AML-193 (cell line): ENCODE results near the gene SUGCT.
"Not testable (repeated sequence)": the region's sequence is repeated elsewhere in the genome, so short reads cannot be mapped to it uniquely, and the experiment has no call there.

ENCODE experiments used
- DNase-seq, 2 experiments: peaks; one replicate each; lab custom pipeline; 2025; lab: John Stamatoyannopoulos, UW

SUGCT gene

DNA sequence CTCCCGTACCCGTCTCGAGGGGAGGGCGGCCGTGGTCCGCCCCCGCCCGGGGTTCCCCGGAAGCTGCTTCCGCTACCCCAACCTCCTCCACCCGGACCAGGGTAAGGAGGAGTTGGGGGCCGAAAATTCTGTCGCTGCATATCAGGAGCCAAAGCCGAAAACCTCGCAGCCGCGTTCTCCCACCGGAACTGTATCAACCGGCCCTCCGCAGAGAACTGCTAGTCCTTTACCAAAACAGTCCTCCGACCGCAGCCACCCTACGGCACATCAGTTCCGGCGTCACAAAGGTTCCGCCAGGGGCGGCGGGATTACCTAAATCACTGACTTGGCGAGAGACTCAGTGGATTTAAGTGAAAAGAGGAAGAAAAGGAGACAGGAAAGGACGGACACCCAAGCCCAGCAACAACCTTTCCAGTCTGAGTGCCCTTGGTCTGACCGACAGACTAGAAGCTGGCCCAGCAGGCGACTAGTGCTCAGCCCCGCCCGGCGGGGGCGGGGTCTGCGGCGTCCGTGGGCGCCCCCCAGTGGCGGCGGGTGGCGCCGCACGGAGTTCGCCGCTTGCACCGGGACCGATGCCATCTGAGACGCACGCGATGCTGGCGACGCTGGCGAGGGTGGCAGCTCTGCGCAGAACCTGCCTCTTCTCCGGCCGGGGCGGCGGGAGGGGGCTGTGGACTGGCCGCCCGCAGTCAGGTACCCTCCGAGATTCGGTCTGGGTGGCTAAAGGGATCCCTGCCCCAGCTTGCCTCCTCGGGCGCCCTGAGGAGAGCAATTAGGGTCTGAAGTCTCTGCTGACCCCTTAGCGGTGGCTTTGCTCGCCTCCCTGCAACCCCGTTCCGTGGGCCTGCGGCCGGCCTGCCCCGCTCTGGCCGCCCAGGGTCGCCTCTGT is at the start of gene SUGCT, which contains the start of gene MPLKIP:
Gene SUGCT, plus strand, starts transcription at position 578 of the 889 bp plus-strand sequence.
Gene MPLKIP, minus strand, starts transcription at position 195 of the 889 bp plus-strand sequence. Its CDS starts 55 bp downstream, at position 140.
- peak; percentile 75 to 87 for DNase-seq

DNA sequence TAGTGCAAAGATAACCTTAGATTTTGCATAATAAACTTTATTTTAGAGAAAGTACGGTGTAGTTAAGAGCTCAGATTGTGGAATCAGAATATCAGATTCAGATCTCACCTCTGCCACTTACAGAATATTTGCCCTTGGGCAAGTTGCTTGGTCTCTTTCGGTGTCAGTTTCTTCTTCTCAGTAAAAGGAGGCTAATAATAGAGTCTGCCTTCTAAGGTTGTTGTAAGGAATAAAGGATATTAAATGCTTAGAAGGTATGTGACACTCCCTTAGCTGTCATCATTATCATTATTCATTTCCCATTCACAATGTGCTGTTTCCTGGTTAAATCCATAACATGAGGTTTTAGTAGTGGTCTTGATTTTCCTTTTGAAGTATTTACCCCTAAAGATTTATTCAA is 42.6 kb upstream of the SUGCT start:
- no peak for DNase-seq

DNA sequence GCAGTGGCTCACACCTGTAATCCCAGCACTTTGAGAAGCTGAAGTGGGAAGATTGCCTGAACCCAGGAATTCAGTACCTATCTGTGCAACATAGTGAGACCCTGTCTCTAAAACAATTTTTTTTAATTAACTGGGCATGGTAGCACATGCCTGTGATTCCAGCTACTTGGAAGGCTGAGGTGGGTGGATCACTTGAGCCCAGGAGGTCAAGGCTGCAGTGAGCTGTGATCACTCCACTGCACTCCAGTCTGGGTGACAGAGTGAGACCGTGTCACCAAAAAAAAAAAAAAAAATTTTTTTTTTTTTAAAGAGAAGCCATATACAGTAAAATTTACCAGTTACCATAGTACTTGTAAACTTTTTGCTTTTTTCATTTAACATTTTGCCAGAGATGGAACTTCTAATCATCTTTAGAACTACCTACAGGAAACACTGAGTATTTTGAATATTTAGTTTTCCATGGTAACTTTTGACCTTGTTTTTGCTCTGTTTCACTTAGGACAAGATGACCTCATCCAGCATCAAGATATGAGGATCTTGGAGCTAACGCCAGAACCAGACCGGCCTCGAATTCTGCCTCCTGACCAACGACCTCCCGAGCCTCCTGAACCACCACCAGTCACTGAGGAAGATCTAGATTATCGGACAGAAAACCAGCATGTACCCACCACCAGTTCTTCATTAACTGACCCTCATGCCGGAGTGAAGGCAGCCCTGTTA is 41.0 kb upstream of the SUGCT start:
- no peak for DNase-seq

DNA sequence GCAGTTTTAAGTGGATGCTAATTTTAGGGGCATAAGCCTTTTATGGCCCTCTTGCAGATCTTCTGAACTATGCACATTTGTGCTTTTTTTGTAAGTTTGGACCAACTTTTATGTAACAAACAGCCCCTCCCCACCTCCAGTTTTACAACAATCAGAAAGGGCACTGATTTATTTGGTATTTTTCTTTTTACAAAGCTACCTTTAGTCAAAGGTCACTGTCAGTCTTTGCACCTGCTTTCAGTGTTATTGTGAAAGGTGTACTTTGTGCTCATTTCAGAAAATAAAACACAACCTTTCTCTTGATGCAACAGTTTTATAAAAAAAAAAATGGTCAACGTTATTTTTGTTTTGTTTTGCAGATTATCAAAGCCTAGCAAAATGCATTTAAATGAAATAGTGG is 39.6 kb upstream of the SUGCT start:
- DNase-seq, result no peak

DNA sequence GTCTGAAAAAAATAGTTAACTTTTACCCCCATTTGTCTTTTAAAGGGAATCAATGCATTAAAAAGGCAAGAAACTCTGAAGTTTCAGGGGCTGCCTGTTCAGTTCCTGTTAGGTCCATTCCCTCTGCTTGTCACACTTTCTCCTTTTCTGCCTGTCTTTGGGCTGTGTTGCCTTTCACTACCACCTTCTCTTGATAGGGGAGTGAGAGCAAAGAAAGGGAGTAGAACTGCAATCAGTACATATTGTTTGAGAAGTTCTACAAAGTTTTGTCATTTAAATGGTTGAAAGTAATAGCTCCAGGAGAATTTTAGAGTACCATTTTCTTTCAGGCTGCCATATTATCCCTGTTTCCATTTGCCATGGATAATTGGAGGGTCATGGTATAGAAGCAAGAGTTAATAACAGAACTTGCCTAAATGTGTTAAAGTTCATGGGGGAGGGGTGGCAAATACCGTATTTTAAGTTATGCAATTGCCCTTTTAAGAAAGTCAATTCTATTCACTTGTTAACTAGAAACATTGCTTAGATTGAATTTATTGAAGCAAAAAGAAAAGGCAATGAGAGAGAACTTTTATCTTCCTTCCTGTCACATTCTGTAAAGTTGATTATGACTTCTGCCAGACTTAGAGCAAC is 39.0 kb upstream of the SUGCT start:
- no peak for DNase-seq

DNA sequence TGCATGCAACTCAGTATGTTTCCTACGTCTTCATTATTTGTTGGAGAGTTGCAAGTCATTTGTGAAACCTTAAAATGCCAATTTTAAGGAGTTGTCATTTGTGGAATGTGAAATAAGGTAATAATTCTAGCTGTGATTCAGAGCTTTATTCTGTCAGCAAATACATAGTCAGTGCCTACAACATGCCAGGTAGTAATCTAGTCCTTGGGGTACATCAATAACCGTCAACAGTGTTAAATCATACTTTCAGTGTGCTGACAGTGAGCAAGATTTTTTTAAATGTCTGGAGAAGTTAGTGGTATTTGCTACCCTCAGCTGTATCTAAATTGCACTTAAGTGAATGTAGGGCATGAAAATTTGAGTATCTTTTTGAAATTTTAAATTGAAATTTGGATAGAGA is 37.1 kb upstream of the SUGCT start:
- no peak for DNase-seq

DNA sequence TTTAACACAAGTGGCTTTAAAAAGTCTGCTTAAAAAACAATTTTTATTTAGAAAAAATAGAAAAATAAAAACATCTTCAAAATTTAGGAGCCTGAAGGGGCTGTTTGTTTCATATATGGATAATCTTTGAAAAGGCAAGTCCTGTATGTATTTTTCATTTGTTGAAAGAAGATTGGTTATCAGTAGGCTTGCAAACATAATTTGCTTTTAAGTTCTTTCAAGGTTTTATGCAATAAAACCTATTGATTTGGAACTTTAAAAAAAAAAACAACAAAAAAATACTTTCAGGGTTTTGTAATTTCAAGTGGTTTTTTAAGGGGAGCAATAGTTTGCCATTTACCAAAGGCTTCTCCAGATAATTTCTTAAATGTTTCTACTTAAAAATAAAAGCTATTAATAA is 36.0 kb upstream of the SUGCT start:
- no peak for DNase-seq

DNA sequence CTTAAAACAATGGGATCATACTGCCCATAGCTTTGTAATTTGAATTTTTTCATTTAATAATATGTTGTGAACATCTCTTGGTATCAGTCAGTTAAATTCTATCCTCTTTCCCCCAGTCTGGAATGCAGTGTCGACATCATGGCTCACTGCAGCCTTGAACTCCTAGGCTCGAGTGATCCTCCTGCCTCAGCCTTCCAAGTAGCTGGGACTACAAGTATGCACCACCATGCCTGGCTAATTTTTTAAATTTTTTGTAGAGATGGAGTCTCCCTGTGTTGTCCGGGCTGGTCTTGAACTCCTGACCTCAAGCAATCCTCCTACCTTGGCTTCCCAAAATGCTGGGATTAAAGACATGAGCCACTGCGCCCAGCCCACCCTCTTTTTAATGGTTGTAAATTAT is 35.0 kb upstream of the SUGCT start:
- DNase-seq, result no peak

DNA sequence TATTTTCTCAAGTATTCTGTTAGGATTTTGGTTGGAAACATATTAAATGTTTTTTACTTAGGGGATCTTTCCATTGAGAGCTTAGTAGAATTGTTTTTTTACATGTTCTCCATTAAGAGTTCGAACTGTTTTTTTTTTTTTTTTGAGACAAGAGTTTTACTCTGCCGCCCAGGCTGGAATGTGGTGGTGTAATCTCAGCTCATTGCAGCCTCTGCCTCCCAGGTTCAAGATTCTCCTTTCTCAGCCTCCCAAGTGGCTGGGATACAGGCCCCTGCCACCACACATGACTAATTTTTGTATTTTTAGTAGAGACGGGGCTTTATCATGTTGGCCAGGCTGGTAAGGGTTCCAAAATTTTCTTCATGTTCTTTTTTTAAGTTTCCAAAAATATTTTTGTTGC is 33.6 kb upstream of the SUGCT start:
- DNase-seq, result no peak

DNA sequence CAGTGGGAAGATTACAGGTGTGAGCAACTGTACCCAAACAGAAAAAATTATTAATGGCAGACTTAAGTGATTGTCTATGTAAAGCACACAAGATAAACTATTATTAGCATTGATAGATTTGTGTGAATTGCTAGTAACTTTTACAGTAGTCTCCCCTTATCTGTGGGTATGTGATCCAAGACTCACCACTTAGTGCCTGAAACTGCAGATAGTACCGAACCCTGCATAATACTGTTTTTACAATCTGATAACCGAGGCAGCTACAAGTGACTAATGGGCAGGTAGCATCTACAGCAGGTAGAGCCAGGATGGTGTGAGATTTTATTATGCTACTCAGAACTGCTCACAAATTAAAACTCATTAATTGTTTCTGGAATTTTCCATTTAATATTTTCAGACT is 31.9 kb upstream of the SUGCT start:
- no peak for DNase-seq

DNA sequence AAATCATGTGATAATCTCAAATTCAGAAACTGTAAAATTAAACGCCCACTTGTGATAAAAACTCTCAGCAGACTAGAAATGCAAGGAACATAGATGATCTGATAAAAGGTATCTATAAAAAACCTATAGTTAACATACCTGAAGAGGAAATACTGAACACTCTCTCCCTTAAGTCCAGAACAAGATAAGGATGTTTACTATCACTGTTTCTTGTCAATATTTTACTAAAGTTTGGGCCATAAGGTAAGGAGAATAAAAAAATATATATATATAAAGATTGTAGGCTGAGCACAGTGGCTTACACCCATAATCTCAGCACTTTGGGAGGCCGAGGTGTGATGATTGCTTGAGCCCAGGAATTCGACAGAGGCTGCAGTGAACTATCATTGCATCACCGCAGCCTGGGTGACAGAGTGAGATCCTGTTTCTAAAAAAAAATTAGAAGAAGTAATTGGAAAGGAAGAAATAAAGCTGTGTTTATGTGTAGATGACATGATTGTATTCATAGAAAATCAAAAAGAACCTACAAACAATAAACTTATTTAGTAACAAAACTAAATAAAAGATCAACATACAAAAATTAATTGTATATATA is 28.8 kb upstream of the SUGCT start:
- peak in 1 of 2 experiments; percentile 3 for DNase-seq

DNA sequence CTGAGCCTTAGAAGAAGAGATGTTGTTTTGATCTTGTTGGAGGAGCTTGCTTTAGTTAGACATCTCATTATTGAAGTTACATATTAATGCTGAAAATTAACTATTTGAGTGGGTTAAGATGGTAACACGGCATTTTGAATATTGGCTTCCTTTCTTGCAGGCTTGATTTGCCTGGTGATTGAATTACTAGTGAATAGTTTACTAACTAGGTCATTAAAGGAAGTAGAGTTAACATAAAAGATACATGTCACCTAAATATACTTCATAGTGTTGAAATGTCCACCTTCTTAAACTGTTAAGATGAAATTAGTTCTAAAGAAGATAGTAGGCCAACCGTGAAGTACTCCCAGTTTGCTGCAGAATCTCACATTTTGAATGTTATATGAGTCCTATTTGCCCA is 18.9 kb upstream of the SUGCT start:
- DNase-seq, result no peak

DNA sequence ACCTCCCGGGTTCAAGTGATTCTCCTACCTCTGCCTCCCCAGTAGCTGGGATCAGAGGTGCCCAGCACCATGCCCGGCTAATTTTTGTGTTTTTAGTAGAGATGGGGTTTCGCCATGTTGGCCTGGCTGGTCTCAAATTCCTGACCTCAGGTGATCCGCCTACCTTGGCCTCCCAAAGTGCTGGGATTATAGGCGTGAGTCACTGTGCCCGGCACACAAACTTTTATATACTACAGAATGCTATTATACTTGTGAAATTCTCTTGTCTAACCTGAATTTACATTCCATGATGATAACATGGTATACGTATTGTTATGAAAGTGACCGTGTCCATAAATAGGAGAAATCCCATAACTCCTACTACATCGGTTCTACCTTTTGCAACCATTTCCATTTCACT is 17.6 kb upstream of the SUGCT start:
- DNase-seq, result not testable (repeated sequence)

DNA sequence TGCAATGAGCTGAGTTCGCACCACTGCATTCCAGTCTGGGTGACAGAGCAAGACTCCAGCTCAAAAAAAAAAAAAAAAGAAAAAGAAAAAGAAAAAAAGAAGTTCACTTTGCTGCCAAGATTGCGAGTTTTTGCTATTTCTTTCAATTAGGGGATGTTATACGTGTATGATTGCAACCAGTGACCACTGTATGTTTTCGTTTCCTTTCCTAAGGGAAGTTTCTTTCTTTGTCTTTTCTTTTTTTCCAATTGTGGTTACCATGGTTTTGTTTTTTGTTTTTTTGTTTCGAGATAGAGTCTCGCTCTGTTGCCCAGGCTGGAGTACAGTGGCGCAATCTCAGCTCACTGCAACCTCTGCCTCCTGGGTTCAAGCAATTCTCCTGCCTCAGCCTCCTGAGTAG is 16.6 kb upstream of the SUGCT start:
- not testable (repeated sequence) for DNase-seq

DNA sequence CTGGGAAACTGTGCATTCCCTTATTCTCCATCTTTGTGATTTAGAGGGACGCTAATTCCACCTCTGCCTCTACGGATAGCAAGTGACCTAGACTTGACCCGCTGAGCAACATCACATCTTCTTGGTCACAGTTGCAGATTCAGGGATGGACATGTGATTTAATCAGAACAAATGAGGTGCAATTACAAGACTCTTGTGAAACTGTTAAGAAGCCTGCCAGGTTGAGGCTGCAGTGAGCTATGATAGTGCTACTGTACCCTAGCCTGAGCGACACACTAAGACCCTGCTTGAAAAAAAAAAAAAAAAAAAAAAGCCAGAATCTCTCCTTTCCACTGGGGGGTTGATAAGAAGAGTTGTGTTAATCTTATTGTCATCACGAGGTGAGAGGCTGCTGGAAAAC is 14.8 kb upstream of the SUGCT start:
- DNase-seq, result no peak

DNA sequence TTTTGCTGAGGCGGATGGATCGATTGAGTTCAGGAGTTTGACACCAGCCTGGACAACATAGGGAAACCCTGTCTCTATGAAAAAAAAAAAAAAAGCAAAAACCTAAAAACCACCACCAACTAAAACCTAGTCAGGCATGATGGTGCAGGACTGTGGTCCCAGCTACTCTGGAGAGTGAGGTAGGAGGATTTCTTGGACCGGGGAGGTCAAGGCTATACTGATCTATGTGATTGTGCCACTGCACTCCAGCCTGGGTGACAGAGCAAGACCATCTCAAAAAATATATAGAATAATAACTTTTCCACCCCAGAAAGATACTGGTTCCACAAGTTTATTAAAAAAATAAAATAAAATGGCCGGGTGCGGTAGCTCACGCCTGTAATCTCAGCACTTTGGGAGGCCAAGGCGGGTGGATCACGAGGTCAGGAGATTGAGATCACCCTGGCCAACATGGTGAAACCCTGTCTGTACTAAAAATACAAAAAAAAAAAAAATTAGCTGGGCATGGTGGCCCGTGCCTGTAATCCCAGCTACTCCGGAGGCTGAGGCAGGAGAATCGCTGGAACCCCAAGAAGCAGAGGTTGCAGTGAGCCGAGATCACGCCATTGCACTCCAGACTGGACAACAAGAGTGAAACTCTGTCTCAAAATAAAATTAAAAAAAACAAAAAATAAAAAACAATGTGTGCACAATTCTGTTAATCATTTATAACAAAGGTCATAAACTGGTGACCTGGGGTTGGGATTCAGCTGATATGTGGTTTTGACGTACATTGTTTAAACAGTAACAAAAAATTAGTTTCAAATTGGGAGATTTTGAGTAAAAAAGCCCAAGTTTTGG is 12.5 kb upstream of the SUGCT start:
- DNase-seq, result not testable (repeated sequence)

DNA sequence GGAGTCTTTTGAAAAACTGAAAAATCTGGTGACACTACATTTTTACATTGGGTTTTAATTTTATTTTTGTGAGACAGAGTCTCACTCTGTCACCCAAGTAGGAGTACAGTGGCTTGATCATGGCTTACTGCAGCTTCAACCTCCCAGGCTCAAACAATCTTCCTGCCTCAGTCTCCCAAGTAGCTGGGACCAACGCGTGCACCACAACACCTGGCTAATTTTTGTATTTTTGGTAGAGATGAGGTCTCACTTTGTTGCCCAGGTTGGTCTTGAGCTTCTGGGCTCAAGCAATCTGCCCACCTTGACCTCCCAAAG is 11.9 kb upstream of the SUGCT start:
- DNase-seq, result no peak

DNA sequence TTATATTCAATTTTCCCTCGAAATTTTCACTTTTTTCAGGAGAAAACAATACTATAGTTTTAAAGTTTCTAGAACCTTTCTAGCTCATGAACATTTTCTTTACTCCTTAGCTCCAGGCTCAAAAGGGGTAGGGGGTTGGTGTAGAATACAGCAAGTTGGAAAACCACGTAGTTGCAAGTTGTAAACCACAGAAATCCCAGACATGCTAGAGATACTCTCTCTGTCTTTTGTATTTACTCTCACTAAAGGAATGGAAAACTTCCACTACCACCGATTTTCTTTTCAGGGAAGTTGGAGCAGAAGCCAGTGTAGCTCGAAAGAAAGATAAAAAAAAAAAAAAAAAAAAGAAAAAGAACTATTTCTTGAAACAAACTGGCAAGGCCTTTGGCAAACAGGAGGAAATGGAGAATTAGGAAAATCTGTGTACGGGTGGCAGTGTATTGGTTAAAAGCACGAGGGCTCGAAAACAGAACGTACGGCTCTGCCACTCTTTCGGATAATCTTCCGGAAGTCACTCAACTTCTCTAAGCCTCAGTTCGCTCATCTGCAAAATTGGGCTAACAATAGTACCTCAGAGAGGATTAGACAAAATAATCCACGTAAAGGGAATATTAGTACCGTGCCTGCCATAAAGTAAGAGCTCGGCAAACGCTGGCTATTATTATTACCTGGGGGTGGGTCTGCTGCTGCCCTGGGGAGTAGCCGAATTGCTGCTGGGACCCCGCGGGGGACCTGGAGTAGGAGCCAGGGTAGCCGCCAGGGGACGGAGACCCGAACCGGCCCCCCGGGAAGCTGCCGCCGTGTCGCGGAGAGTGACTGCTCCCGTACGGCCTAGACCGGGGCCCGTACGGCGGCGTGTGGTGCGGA is 1.0 kb upstream of the SUGCT start:
- DNase-seq, result peak in 1 of 2 experiments; percentile 17

DNA sequence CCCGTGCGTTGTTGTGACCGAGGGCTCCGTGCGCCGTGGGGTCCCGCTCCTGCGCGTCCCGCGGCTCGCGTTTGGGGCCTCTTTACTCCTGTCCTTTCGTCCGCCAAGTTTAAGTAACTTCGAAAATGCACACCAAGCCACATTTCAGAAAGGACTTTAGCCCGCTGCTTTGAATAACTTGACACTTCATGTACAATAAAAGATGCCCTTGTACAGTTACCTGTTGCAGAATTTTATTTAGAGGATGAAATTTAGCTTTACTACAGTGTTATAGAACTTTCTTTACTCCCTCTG is 459 bp downstream of the SUGCT start:
- no peak for DNase-seq

DNA sequence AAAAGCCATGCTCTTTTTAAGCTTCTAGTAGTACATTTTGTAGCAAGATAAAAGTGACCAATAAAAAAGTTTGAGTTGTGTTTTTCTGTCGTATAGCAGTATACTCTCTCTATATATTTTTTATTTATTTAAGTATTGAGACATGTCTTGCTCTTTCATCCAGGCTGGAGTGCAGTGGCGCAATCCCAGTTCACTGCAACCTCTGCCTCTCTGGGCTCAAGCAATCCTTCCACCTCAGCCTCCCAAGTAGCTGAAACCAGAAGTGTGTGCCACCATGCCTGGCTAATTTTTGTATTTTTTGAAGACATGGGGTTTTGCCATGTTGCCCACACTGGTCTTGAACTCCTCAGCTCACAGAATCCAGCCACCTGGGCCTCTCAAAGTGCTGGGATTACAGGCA is 2.8 kb downstream of the SUGCT start:
- DNase-seq, result no peak

DNA sequence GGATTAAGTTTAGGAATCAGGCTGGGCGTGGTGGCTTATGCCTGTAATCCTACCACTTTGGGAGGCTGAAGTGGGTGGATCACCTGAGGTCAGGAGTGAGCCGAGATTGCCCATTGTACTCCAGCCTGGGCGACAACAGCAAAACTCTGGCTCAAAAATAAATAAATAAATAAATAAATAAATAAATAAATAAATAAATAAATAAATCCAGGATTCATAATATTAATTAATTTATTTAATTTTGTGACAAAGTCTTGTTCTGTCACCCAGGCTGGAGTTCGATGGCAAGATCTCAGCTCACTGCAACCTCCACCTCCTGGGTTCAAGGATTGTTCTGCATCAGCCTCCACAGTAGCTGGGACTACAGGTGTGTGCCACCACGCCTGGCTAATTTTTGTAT is 4.2 kb downstream of the SUGCT start:
- DNase-seq, result no peak
